IMR-90 (cell line): ENCODE results near the gene BMP7.

Experiments used
- BHLHE40 ChIP-seq: fragments of 150-350 bp; IDR thresholded peaks from 2 replicates; pipeline ENCODE4 v1.6.1; 2016; ENCODE audit warnings: mild to moderate bottlenecking, low read depth, low read length
- CTCF ChIP-seq: conservative IDR thresholded peaks from 2 replicates; pipeline ENCODE4 v1.5.1; 2012; ENCODE audit warnings: mild to moderate bottlenecking, low read depth, low read length, improper control_type of control experiment
- POLR2A ChIP-seq: IDR thresholded peaks from 2 replicates; pipeline ENCODE4 v1.6.1; 2012; ENCODE audit warnings: mild to moderate bottlenecking, low read depth, low read length
- RFX5 ChIP-seq: IDR thresholded peaks from 2 replicates; pipeline ENCODE4 v1.8.0; 2012; ENCODE audit warnings: low read depth, mild to moderate bottlenecking, low read length, moderate library complexity

- TF ChIP-seq BHLHE40 (no peak), CTCF (no peak), POLR2A (no peak), RFX5 (no peak)
Measured at GRCh38 chr20:57143173-57143572, 123.3 kb downstream of the BMP7 start.
